OCI-LY7 (cell line): ENCODE data around the gene RAD51B. TPM values are rescaled to one million over a fixed set of nuclear protein-coding genes. Genes with fewer than 3 reads are reported as not detected.
A peak's percentile ranks its signal among the peaks of the same experiment; 100 is the strongest.

ENCODE experiments used
- BruUV-seq: library from RNA; stranded (reverse); fragments of 400-500 nt; replicated peaks from 2 replicates; lab custom pipeline; 2021; lab: Mats Ljungman, UMichigan
- CTCF ChIA-PET: fragments of 300-600 bp; sonication (Branson Sonifier 250); formaldehyde crosslinking; loops from one replicate; lab custom pipeline; 2022; ENCODE audit warnings: antibody characterized with exemption; ENCODE audit not compliant: unreplicated experiment; lab: Charles Lee
- POLR2A ChIA-PET: fragments of 300-600 bp; sonication (Branson Sonifier 250); formaldehyde crosslinking; loops from one replicate; lab custom pipeline; 2022; ENCODE audit warnings: antibody characterized with exemption; lab: Charles Lee
- DNase-seq: peaks from one replicate; pipeline ENCODE4 v3.0.0-alpha.2; 2015; ENCODE audit warnings: low spot score
- H2AFZ ChIP-seq: fragments of 200-600 bp; sonication (generic), shearing (Covaris generic); 2 replicates; pipeline ENCODE4 v1.6.1; 2014; ENCODE audit warnings: mild to moderate bottlenecking, antibody characterized with exemption, low read length, moderate library complexity
- H3K27ac ChIP-seq: fragments of 200-600 bp; sonication (generic); 2 replicates; pipeline ENCODE4 v1.5.1; 2014; ENCODE audit warnings: mixed run types, low read depth, mild to moderate bottlenecking, moderate library complexity, low read length, inconsistent platforms; ENCODE audit not compliant: poor library complexity, severe bottlenecking
- H3K36me3 ChIP-seq: fragments of 200-600 bp; sonication (generic); 2 replicates; pipeline ENCODE4 v1.6.1; 2014; ENCODE audit warnings: mild to moderate bottlenecking, antibody characterized with exemption, low read length, moderate library complexity, mixed read lengths; ENCODE audit not compliant: insufficient read depth
- H3K4me1 ChIP-seq: fragments of 200-600 bp; sonication (generic); 2 replicates; pipeline ENCODE4 v1.5.1; 2014; ENCODE audit warnings: mild to moderate bottlenecking, low read length; ENCODE audit not compliant: insufficient read depth, poor library complexity, severe bottlenecking
- H3K4me2 ChIP-seq: fragments of 200-600 bp; sonication (generic); 2 replicates; pipeline ENCODE4 v1.6.1; 2014; ENCODE audit warnings: mild to moderate bottlenecking, low read length
- H3K4me3 ChIP-seq: fragments of 200-600 bp; sonication (generic); 2 replicates; pipeline ENCODE4 v1.5.1; 2014; ENCODE audit warnings: mild to moderate bottlenecking, low read depth, low read length; ENCODE audit not compliant: poor library complexity, severe bottlenecking
- H3K79me2 ChIP-seq: fragments of 200-600 bp; sonication (generic); 2 replicates; pipeline ENCODE4 v1.6.1; 2016; ENCODE audit warnings: low read depth, mild to moderate bottlenecking, low read length, moderate library complexity, mixed read lengths; ENCODE audit not compliant: insufficient read depth
- H3K9me2 ChIP-seq: fragments of 200-600 bp; sonication (generic); 2 replicates; pipeline ENCODE4 v1.6.1; 2016; ENCODE audit warnings: mild to moderate bottlenecking, low read length, mixed read lengths; ENCODE audit not compliant: insufficient read depth
- H3K9me3 ChIP-seq: fragments of 200-600 bp; sonication (generic); 2 replicates; pipeline ENCODE4 v1.6.1; 2014; ENCODE audit warnings: mild to moderate bottlenecking, mixed run types, low read length, mixed read lengths
- H4K20me1 ChIP-seq: fragments of 200-600 bp; sonication (generic); 2 replicates; pipeline ENCODE4 v1.6.1; 2014; ENCODE audit warnings: mild to moderate bottlenecking, antibody characterized with exemption, low read length, moderate library complexity, mixed read lengths; ENCODE audit not compliant: insufficient read depth
- EZH2phosphoT487 ChIP-seq: fragments of 200-600 bp; sonication (generic); IDR thresholded peaks from 2 replicates; pipeline ENCODE4 v1.6.1; 2018; ENCODE audit warnings: low read depth, borderline replicate concordance, mild to moderate bottlenecking, mixed run types, antibody characterized with exemption, low read length, moderate library complexity, mixed read lengths
- intact Hi-C: fragments of 100-400 bp; cut with micrococcal nuclease; formaldehyde crosslinking; loops from one replicate; pipeline ENCODE4 v1.10.0; 2022; ENCODE audit not compliant: unreplicated experiment
- total RNA-seq, 2 experiments: library from RNA; depleted of rRNA in 1 of 2; stranded (reverse); fragments of >200 nt in 1 of 2; shearing (Covaris generic) in 1 of 2; gene quantifications; 2 replicates each; pipeline ENCODE4 v1.2.3, GENCODE V29; 2014 to 2022
- TF ChIP-seq, protein P1 (sequence below): fragments of 200-600 bp; sonication (generic); conservative IDR thresholded peaks from 2 replicates; pipeline ENCODE4 v1.5.1; 2014; ENCODE audit warnings: mild to moderate bottlenecking, antibody characterized with exemption, low read length, moderate library complexity, mixed read lengths

The RAD51B gene
- total RNA-seq, 2 experiments from 2014 or later = 41.4 to 89.9 TPM

GRCh38 chr14:68336165-68336564, 516.6 kb downstream of the RAD51B start:
- no TSS peak for BruUV-seq
- H2AFZ ChIP-seq = no peak overlapping the region
- CTCF ChIA-PET = interaction anchor here (0.5 kb wide), 1 partner anchor 455 kb away, joined by 3 read pairs; no protein-coding TSS in a partner anchor
- no peaks in the 10 kb centered on the region for H3K9me3 ChIP-seq
- TF ChIP-seq, protein P1, sequence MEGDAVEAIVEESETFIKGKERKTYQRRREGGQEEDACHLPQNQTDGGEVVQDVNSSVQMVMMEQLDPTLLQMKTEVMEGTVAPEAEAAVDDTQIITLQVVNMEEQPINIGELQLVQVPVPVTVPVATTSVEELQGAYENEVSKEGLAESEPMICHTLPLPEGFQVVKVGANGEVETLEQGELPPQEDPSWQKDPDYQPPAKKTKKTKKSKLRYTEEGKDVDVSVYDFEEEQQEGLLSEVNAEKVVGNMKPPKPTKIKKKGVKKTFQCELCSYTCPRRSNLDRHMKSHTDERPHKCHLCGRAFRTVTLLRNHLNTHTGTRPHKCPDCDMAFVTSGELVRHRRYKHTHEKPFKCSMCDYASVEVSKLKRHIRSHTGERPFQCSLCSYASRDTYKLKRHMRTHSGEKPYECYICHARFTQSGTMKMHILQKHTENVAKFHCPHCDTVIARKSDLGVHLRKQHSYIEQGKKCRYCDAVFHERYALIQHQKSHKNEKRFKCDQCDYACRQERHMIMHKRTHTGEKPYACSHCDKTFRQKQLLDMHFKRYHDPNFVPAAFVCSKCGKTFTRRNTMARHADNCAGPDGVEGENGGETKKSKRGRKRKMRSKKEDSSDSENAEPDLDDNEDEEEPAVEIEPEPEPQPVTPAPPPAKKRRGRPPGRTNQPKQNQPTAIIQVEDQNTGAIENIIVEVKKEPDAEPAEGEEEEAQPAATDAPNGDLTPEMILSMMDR = no peak
- no peak for TF ChIP-seq EZH2phosphoT487
- no peak overlapping the region for H3K4me2 ChIP-seq
- H3K4me1 ChIP-seq = peaks cover 40% of the 10 kb centered on the region
- intact Hi-C loops = no loop called here
- no peak overlapping the region for H3K27ac ChIP-seq
- H3K79me2 ChIP-seq = no peaks in the 10 kb centered on the region
- no peaks in the 10 kb centered on the region for H4K20me1 ChIP-seq
- no peak overlapping the region for H3K4me3 ChIP-seq
- no peaks in the 10 kb centered on the region for H3K36me3 ChIP-seq
- POLR2A ChIA-PET = interaction anchor here (0.7 to 1.6 kb wide), 3 partner anchors 17 to 61 kb away, joined by 3 to 5 read pairs (median 4); no protein-coding TSS in a partner anchor
- DNase-seq = no peak
- no peaks in the 10 kb centered on the region for H3K9me2 ChIP-seq

- intact Hi-C loops = no loop called here
These were observed 517.7 kb downstream of the RAD51B start for GRCh38 chr14:68337279-68337678.

DNA sequence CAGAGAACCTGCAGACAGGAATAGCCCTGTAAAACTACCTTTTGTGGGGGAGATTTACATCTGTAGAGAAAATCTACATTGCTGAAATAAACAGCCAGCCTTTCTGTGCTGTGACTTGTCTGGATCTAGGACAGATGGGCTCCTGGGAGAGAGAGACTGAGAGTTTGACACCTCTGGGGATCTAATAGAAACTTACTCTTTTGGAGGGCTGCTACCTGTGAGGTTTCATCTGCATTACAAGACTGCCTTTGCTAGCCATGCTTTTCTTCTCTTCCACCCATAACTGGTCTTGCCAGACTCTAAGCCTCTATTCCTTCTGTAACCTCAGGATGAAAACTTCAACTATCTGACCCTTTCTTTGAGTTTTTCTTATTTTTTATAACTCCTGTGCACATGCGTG, 520.7 kb downstream of the RAD51B start:
- no peak for TF ChIP-seq EZH2phosphoT487
- intact Hi-C loops = loop anchor here (5.0 kb wide), 1 partner anchor 58 kb away; no protein-coding TSS in a partner anchor
- ChIA-PET CTCF (no interaction called here), POLR2A (no interaction called here)
- no peaks in the 10 kb centered on the region for H3K9me3 ChIP-seq
- no TSS peak for BruUV-seq
- H3K4me1 ChIP-seq = peaks cover 54% of the 10 kb centered on the region
- no peak overlapping the region for H2AFZ ChIP-seq
- DNase-seq = no peak
- H3K79me2 ChIP-seq = no peaks in the 10 kb centered on the region
- no peaks in the 10 kb centered on the region for H3K9me2 ChIP-seq
- H3K4me2 ChIP-seq = 0 out of 2 replicates have a peak overlapping the region, but pooled peaks have one; percentile 13
- H3K36me3 ChIP-seq = no peaks in the 10 kb centered on the region; the same call in 1 of the 2 replicates
- H4K20me1 ChIP-seq = no peaks in the 10 kb centered on the region
- no peak overlapping the region for H3K27ac ChIP-seq
- H3K4me3 ChIP-seq = no peak overlapping the region

More at GRCh38 chr14:68337279-68337678, 517.7 kb downstream of the RAD51B start:
- Histone ChIP-seq H3K4me3 (no peak overlapping the region), H3K36me3 (no peaks in the 10 kb centered on the region), H4K20me1 (no peaks in the 10 kb centered on the region), H3K79me2 (no peaks in the 10 kb centered on the region), H3K9me2 (no peaks in the 10 kb centered on the region), H3K9me3 (no peaks in the 10 kb centered on the region), H3K4me2 (peak overlapping the region; percentile 17), H3K27ac (no peak overlapping the region), H2AFZ (no peak overlapping the region), H3K4me1 (peaks cover 49% of the 10 kb centered on the region)
- CTCF ChIA-PET = no interaction called here
- POLR2A ChIA-PET = interaction anchor here (1.0 kb wide), 1 partner anchor 8 kb away, joined by 4 read pairs; no protein-coding TSS in a partner anchor
- no peak for TF ChIP-seq EZH2phosphoT487
- TF ChIP-seq, protein P1 = no peak
- no TSS peak for BruUV-seq
- peak; percentile 40 for DNase-seq
